ENCODE measurements around the gene PLEKHA4.
"Not testable (repeated sequence)": the region's sequence is repeated elsewhere in the genome, so short reads cannot be mapped to it uniquely, and the experiment has no call there.

The PLEKHA4 gene

DNA sequence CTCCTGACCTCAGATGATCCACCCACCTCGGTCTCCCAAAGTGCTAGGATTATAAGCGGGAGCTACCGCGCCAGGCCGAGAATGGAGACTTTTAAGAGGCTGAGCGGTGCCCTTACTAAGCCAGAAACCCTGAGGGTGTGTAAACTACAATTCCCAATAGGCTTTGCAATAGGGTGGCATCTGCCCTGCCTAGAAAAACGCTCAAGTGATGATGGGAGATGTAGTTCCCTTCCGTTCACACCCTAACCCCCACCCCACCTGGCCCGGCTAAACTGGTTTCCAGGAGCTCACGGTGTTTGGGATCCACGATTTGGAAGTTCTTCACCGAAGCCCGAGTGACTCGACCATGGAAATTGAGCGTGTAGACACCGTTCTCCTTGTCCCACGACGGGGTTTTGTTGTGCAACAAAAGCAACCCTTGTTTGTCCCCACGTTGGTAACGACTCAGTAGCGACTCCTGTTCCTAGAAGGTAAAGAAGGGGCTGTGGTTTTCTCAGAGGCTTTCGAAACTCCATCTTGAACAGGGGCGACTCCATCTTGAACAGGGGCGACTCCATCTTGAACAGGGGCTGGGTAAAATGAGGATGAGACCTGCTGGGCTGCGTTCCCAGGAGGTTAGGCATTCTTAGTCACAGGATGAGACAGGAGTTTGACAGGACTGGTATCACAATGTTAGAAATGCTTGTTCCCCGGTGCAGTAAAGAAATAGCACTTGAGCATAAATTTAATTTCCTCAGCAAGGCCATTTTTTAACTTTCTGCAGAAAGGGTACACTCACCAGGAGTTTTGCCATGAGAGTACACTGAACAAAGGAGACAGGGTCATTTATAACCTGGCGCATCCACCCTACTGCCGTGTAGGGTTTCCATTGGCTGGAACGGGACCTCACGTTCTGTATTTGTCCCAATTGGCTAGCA, 13.6 kb upstream of the PLEKHA4 start:
- H3K4me3 ChIP-seq (ENCODE audit: low read depth, low read length), result no peak overlapping the region
- TF ChIP-seq, protein P1, sequence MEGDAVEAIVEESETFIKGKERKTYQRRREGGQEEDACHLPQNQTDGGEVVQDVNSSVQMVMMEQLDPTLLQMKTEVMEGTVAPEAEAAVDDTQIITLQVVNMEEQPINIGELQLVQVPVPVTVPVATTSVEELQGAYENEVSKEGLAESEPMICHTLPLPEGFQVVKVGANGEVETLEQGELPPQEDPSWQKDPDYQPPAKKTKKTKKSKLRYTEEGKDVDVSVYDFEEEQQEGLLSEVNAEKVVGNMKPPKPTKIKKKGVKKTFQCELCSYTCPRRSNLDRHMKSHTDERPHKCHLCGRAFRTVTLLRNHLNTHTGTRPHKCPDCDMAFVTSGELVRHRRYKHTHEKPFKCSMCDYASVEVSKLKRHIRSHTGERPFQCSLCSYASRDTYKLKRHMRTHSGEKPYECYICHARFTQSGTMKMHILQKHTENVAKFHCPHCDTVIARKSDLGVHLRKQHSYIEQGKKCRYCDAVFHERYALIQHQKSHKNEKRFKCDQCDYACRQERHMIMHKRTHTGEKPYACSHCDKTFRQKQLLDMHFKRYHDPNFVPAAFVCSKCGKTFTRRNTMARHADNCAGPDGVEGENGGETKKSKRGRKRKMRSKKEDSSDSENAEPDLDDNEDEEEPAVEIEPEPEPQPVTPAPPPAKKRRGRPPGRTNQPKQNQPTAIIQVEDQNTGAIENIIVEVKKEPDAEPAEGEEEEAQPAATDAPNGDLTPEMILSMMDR (IDR thresholded peaks at IDR 0.05; ENCODE audit: low read depth, low read length, missing control alignments), result no peak
- in situ Hi-C loops (cut with HindIII; ENCODE audit: low sequenced_read_pairs), result no loop called here
- no peak for DNase-seq (ENCODE audit: low read depth)

DNA sequence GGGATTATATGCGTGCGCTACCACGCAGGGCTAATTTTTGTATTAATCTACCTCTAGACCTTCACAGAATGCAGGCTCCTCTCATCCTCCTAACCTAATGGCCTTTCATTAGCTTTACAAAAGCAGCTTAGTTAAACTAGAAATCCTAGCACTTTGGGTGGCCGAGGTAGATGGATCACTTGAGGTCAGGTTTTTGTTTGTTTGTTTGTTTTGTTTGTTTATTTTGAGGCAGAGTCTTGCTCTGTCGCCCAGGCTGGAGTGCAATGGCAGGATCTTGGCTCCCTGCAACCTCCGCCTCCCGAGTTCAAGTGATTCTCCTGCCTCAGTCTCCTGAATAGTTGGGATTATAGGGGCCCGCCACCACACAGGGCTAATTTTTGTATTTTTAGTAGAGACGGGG, 11.3 kb upstream of the PLEKHA4 start:
- DNase-seq (ENCODE audit: low read depth); H3K4me3 ChIP-seq (ENCODE audit: low read depth, low read length); in situ Hi-C loops (cut with HindIII; ENCODE audit: low sequenced_read_pairs): not testable (repeated sequence)

DNA sequence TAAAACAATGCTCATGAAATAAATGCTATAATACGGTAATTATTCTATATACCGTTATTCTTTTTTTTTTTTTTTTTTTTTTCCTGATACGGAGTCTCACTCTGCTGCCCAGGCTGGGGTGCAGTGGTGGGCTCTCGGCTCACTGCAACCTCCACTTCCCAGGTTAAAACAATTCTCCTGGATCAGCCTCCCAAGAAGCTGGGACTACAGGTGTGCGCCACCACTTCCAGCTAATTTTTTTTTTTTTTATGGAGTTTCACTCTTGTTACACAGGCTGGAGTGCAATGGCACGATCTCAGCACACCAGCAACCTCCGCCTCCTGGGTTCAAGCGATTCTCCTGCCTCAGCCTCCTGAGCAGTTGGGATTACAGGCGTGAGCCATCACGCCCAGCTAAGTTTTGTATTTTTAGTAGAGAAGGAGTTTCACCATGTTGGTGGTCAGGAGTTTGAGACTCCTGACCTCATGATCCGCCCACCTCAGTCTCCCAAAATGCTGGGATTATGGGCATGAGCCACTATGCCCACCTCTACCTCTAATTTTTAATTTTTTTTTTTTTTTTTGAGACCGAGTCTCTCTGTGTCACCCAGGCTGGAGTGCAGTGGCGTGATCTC, 10.7 kb upstream of the PLEKHA4 start:
- TF ChIP-seq, protein P1 (IDR thresholded peaks at IDR 0.05; ENCODE audit: low read depth, low read length, missing control alignments), result no peak
- in situ Hi-C loops (cut with HindIII; ENCODE audit: low sequenced_read_pairs), result no loop called here
- H3K4me3 ChIP-seq (ENCODE audit: low read depth, low read length), result no peak overlapping the region
- DNase-seq (ENCODE audit: low read depth), result no peak

DNA sequence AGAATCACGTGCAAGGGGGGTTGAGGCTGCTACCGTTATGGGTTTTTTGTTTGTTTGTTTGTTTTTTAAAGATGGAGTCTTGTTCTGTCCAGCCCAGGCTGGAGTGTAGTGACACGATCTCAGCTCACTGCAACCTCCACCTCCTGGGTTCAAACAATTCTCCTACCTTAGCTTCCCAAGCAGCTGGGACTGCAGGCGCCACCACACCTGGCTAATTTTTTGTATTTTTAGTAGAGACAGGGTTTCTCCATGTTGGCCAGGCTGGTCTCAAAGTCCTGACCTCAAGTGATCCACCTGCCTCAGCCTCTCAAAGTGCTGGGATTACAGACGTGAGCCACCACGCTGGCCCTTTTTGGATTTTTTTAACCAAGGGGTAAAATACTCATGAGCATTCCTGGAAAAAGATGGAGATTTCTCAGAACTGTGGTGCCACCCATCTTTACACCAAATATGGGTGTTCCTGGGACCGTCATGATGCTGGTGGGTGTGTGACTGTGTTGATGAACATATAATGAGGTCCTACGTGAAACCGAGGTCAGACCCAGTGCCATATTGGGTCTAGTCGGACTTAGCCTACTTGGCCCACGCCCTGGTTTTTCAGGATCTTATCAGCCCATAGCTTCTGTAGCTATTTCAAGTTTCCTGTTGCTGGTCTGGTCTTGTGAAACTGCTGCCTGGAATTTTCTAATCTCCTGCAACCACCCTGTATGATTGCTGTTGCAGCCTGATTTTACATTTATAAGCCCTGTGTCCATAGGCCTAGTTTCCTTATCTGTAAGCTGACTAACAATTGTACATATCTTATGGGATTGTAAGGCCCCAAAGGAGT, 10.0 kb upstream of the PLEKHA4 start:
- TF ChIP-seq, protein P1 (IDR thresholded peaks at IDR 0.05; ENCODE audit: low read depth, low read length, missing control alignments), result no peak
- no peak for DNase-seq (ENCODE audit: low read depth)
- no peak overlapping the region for H3K4me3 ChIP-seq (ENCODE audit: low read depth, low read length)
- in situ Hi-C loops (cut with HindIII; ENCODE audit: low sequenced_read_pairs), result no loop called here

DNA sequence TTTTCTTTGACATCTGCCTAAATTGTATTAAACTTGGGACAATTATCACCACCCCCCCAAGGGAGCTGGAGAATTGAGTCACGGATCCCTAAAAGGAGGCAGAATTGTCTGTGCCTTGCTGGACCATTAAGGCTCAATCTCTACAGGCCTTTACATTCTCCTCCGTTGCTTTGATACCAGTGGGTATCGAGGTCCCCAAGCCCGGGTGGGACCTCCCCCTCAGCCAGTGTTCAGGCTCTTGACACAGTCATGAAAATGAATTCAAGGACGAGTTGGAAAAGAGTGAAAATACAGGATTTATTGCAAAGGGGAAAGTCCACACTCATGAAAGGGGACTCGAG, 9.4 kb upstream of the PLEKHA4 start:
- DNase-seq (ENCODE audit: low read depth), result no peak
- TF ChIP-seq, protein P1 (IDR thresholded peaks at IDR 0.05; ENCODE audit: low read depth, low read length, missing control alignments), result no peak
- no peak overlapping the region for H3K4me3 ChIP-seq (ENCODE audit: low read depth, low read length)
- in situ Hi-C loops (cut with HindIII; ENCODE audit: low sequenced_read_pairs), result no loop called here

DNA sequence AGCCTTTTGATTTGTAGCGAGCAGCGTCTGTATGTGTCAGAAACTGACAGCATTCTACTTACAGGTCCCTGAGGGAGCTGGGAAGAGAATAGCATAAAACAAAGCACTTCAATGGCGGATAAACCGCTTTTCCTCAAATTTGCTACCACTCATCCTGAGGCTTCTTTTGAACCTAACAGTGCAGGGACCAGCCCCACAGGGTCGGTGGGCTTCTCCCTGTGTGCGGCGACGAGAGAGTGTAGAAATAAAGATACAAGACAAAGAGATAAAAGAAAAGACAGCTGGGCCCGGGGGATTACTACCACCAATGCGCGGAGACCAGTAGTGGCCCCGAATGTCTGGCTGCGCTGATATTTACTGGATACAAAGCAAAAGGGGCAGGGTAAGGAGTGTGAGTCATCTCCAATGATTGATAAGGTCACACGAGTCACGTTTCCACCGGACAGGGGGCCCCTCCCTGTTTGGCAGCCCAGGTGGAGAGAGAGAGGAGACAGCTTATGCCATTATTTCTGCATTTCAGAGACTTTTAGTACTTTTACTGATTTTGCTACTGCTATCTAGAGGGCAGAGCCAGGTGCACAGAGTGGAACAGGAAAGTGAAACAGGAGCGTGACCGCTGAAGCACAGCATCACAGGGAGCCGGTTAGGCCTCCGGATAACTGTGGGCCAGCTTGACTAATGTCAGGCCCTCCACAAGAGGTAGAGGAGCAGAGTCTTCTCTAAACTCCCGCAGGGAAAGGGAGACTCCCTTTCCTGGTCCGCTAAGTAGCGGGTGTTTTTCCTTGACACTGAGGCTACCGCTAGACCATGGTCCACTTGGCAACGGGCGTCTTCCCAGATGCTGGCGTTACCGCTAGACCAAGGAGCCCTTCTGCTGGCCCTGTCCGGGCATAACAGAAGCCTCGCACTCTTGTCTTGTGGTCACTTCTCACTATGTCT, 7.9 kb upstream of the PLEKHA4 start:
- H3K4me3 ChIP-seq (ENCODE audit: low read depth, low read length), result peak overlapping the region; percentile 93
- DNase-seq (ENCODE audit: low read depth); in situ Hi-C loops (cut with HindIII; ENCODE audit: low sequenced_read_pairs): not testable (repeated sequence)

Data from astrocyte of the cerebellum (primary cell).